KMS-11 (cell line): ENCODE results near the gene FBXO15.

Experiments used
- H2AFZ ChIP-seq: fragments of 200-600 bp; sonication (generic); 2 replicates; pipeline ENCODE4 v1.6.1; 2016; ENCODE audit warnings: antibody characterized with exemption, mixed run types, low read depth
- H3K27ac ChIP-seq: fragments of 200-600 bp; sonication (generic); 2 replicates; pipeline ENCODE4 v1.6.1; 2016; ENCODE audit warnings: mild to moderate bottlenecking, mixed run types
- H3K27me3 ChIP-seq: fragments of 200-600 bp; sonication (generic); 2 replicates; pipeline ENCODE4 v1.6.1; 2017; ENCODE audit warnings: mild to moderate bottlenecking, low read depth, mixed run types, moderate library complexity; ENCODE audit not compliant: insufficient read depth
- H3K36me3 ChIP-seq: fragments of 200-600 bp; sonication (generic); 2 replicates; pipeline ENCODE4 v1.6.1; 2017; ENCODE audit warnings: mild to moderate bottlenecking, mixed run types; ENCODE audit not compliant: insufficient read depth
- H3K4me1 ChIP-seq: fragments of 200-600 bp; sonication (generic); 2 replicates; pipeline ENCODE4 v1.6.1; 2016; ENCODE audit warnings: mild to moderate bottlenecking, low read depth, mixed run types; ENCODE audit not compliant: poor library complexity, severe bottlenecking
- H3K4me2 ChIP-seq: fragments of 200-600 bp; sonication (generic); 2 replicates; pipeline ENCODE4 v1.7.0; 2016; ENCODE audit warnings: mild to moderate bottlenecking, mixed run types
- H3K4me3 ChIP-seq: fragments of 200-600 bp; sonication (generic); IDR thresholded peaks from 2 replicates; pipeline ENCODE4 v1.6.1; 2017; ENCODE audit warnings: low read depth, low read length, mixed read lengths; ENCODE audit not compliant: insufficient read depth
- H3K79me2 ChIP-seq: fragments of 200-600 bp; sonication (generic); 2 replicates; pipeline ENCODE4 v1.6.1; 2016; ENCODE audit warnings: low read depth, mixed run types; ENCODE audit not compliant: insufficient read depth
- H3K9ac ChIP-seq: fragments of 200-600 bp; sonication (generic); 2 replicates; pipeline ENCODE4 v1.6.1; 2016; ENCODE audit warnings: mild to moderate bottlenecking, mixed run types
- H4K20me1 ChIP-seq: fragments of 200-600 bp; sonication (generic); 2 replicates; pipeline ENCODE4 v1.6.1; 2016; ENCODE audit warnings: mild to moderate bottlenecking, mixed run types; ENCODE audit not compliant: insufficient read depth
- TF ChIP-seq, protein P1 (sequence below): fragments of 200-600 bp; sonication (generic); conservative IDR thresholded peaks from 2 replicates; pipeline ENCODE4 v1.6.1; 2017; ENCODE audit warnings: low read depth, mild to moderate bottlenecking, antibody characterized with exemption, low read length, moderate library complexity, mixed read lengths

FBXO15 gene

DNA sequence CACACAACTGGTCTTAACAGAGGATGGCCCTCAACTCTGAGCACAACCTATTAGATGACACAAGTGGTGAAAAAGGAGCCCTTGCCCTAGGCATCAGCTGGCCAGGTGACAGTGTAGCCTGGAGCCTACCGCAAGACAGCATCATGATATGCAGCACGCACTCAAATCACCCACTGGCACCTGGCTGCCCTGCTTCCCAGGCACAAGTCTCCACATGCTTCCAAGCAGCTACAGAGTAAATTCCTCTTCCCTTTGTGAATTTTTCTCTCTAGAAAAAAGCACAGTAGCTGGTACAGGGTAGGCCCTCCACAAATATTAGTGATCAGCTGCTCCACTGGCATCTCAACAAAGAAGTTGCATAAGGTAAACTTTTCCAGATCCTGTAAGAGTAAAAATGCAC lies 6.0 kb downstream of the FBXO15 start:
- Histone ChIP-seq H3K36me3 (no peaks in the 10 kb centered on the region), H3K9ac (no peak overlapping the region), H3K79me2 (no peaks in the 10 kb centered on the region), H3K4me1 (no peaks in the 10 kb centered on the region), H3K27me3 (no peaks in the 10 kb centered on the region), H3K4me3 (no peak overlapping the region), H2AFZ (no peak overlapping the region), H3K4me2 (no peak overlapping the region), H4K20me1 (no peaks in the 10 kb centered on the region), H3K27ac (no peak overlapping the region)
- TF ChIP-seq, protein P1, sequence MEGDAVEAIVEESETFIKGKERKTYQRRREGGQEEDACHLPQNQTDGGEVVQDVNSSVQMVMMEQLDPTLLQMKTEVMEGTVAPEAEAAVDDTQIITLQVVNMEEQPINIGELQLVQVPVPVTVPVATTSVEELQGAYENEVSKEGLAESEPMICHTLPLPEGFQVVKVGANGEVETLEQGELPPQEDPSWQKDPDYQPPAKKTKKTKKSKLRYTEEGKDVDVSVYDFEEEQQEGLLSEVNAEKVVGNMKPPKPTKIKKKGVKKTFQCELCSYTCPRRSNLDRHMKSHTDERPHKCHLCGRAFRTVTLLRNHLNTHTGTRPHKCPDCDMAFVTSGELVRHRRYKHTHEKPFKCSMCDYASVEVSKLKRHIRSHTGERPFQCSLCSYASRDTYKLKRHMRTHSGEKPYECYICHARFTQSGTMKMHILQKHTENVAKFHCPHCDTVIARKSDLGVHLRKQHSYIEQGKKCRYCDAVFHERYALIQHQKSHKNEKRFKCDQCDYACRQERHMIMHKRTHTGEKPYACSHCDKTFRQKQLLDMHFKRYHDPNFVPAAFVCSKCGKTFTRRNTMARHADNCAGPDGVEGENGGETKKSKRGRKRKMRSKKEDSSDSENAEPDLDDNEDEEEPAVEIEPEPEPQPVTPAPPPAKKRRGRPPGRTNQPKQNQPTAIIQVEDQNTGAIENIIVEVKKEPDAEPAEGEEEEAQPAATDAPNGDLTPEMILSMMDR = no peak

DNA sequence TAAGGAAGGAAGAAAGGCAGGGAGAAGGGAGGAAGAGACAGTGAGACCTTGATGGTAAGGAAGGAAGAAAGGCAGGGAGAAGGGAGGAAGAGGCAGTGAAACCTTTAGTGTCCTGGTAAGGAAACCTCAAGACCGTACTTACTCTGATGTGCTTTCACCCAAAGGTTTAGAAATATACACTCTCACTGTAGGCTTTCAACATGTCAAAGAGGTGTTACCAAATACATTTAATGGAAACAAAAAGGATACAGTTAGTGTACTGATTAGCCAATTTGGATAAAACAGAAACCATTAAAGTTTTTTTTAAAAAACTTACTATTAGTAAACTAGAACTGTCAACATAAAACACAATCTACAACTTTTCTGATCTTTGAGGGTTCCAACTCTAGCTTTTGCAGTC lies 7.1 kb downstream of the FBXO15 start:
- H3K4me3 ChIP-seq = no peak overlapping the region
- no peaks in the 10 kb centered on the region for H3K36me3 ChIP-seq
- H3K27me3 ChIP-seq = no peaks in the 10 kb centered on the region
- no peaks in the 10 kb centered on the region for H4K20me1 ChIP-seq
- no peak overlapping the region for H3K27ac ChIP-seq
- H3K4me1 ChIP-seq = no peaks in the 10 kb centered on the region
- no peak overlapping the region for H3K9ac ChIP-seq
- TF ChIP-seq, protein P1 = no peak
- no peaks in the 10 kb centered on the region for H3K79me2 ChIP-seq
- H3K4me2 ChIP-seq = no peak overlapping the region
- H2AFZ ChIP-seq = no peak overlapping the region

DNA sequence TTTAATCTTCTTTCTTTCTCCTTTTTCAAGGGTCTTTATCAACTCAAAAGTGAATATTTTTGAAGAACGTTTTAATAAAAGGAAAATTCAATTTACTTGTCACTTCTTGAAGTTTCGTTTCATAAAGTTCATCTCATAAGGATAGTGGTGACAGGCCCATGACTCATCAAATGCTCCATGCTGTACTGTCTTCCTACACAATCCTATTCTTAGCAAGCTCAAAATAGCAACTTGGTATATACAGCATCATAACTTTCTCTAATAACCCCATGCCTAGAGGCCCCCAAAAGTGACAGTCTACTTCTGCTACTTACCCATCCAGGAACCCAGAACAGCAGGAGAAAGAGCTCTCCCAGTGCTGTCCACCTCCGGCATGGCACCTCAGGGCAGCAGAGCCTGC lies 7.7 kb downstream of the FBXO15 start:
- Histone ChIP-seq H3K4me3 (no peak overlapping the region), H3K4me1 (no peaks in the 10 kb centered on the region), H3K27ac (no peak overlapping the region), H3K9ac (no peak overlapping the region), H3K27me3 (no peaks in the 10 kb centered on the region), H4K20me1 (no peaks in the 10 kb centered on the region), H3K79me2 (no peaks in the 10 kb centered on the region), H2AFZ (no peak overlapping the region), H3K4me2 (no peak overlapping the region), H3K36me3 (no peaks in the 10 kb centered on the region)
- TF ChIP-seq, protein P1 = no peak

DNA sequence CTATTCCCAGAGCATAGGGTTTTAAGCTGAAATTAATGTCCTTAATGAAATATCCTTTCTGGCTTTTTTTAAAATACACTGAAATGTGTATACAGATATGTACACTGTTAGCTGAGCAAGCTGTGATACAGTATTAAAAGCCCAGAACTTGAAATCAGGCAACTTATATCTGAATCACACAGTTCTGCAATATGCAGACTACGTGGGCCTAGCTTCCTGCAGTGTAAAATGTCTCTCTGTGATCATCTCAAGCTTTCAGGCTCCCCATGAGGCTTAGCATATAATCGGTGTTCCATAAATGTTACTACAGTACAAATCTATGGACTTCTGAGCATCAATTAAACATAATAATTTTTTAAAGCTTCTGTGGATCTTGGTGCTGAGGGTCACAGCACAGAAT lies 8.2 kb downstream of the FBXO15 start:
- H3K4me2 ChIP-seq = no peak overlapping the region
- H3K36me3 ChIP-seq = no peaks in the 10 kb centered on the region
- H3K9ac ChIP-seq = no peak overlapping the region
- no peak overlapping the region for H2AFZ ChIP-seq
- no peaks in the 10 kb centered on the region for H3K4me1 ChIP-seq
- H3K79me2 ChIP-seq = no peaks in the 10 kb centered on the region
- H3K27ac ChIP-seq = no peak overlapping the region
- no peaks in the 10 kb centered on the region for H4K20me1 ChIP-seq
- no peaks in the 10 kb centered on the region for H3K27me3 ChIP-seq
- H3K4me3 ChIP-seq = no peak overlapping the region
- TF ChIP-seq, protein P1 = no peak
